Endothelial cell of umbilical vein (primary cell): Measurements from ENCODE around the gene CUL2. TPM values are rescaled to one million over a fixed set of nuclear protein-coding genes. Genes with fewer than 3 reads are reported as not detected.
A peak's percentile ranks its signal among the peaks of the same experiment; 100 is the strongest.

Experiments used
- BruUV-seq: library from RNA; stranded (reverse); fragments of 400-500 nt; replicated peaks from 2 replicates; lab custom pipeline; 2021; lab: Mats Ljungman, UMichigan
- CTCF ChIA-PET: fragments of 300-600, 350-600 bp; sonication (Branson Sonifier 250); formaldehyde crosslinking; loops from one replicate; lab custom pipeline; 2021; ENCODE audit warnings: antibody characterized with exemption, inconsistent platforms; lab: Charles Lee
- POLR2A ChIA-PET: fragments of 300-600, 350-600 bp; sonication (Branson Sonifier 250); formaldehyde crosslinking; loops from one replicate; lab custom pipeline; 2021; ENCODE audit warnings: antibody characterized with exemption, inconsistent platforms; lab: Charles Lee
- DNase-seq: peaks from one replicate; pipeline ENCODE4 v3.0.0-alpha.2; 2011; ENCODE audit warnings: low read depth, low spot score
- FAIRE-seq: peaks from 2 replicates; lab custom pipeline; 2011; peaks lifted over from hg19 to GRCh38; lab: Jason Lieb, UNC
- H2AFZ ChIP-seq: 2 replicates; pipeline ENCODE4 v1.6.0; 2012; ENCODE audit warnings: low read depth, low read length, control low read depth, inconsistent platforms
- H3K27ac ChIP-seq: 2 replicates; pipeline ENCODE4 v1.5.1; 2011; ENCODE audit warnings: low read depth, mild to moderate bottlenecking, control low read depth, low read length, moderate library complexity; ENCODE audit not compliant: insufficient read depth
- H3K27me3 ChIP-seq, 2 experiments: 2 replicates each; pipeline versions ENCODE4 v1.6.0 to v1.6.1; 2011; ENCODE audit warnings: low read length in 2 of 2, mixed read lengths in 1 of 2; ENCODE audit not compliant: control insufficient read depth in 2 of 2, insufficient read depth in 2 of 2
- H3K36me3 ChIP-seq, 2 experiments: 2 replicates in 1 of 2; 3 replicates in 1 of 2; pipeline ENCODE4 v1.5.1; 2011; ENCODE audit warnings: low read length in 2 of 2, mild to moderate bottlenecking in 1 of 2, moderate library complexity in 1 of 2; ENCODE audit not compliant: control insufficient read depth in 2 of 2, insufficient read depth in 2 of 2; ENCODE audit errors: extremely low read depth in 1 of 2
- H3K4me1 ChIP-seq: 3 replicates; pipeline ENCODE4 v1.5.1; 2011; ENCODE audit warnings: mild to moderate bottlenecking, low read length; ENCODE audit not compliant: control insufficient read depth, insufficient read depth; ENCODE audit errors: extremely low read depth
- H3K4me2 ChIP-seq: 2 replicates; pipeline ENCODE4 v1.6.1; 2011; ENCODE audit warnings: low read length, control low read depth, mixed read lengths; ENCODE audit not compliant: insufficient read depth
- H3K4me3 ChIP-seq, 3 experiments: fragments of 200-600 bp in 1 of 3; sonication (generic), shearing (Covaris generic) in 1 of 3; replicated peaks in 1 of 3; 2 replicates each; pipeline ENCODE4 v1.5.1; 2011 to 2016; ENCODE audit warnings: control low read depth in 3 of 3, low read length in 3 of 3, mild to moderate bottlenecking in 2 of 3, inconsistent platforms in 1 of 3, low read depth in 1 of 3, moderate library complexity in 1 of 3; ENCODE audit not compliant: insufficient read depth in 1 of 3
- H3K79me2 ChIP-seq: 2 replicates; pipeline ENCODE4 v1.6.0; 2012; ENCODE audit warnings: low read length, inconsistent platforms; ENCODE audit not compliant: control insufficient read depth, insufficient read depth
- H3K9ac ChIP-seq: replicated peaks from 2 replicates; pipeline ENCODE3; 2011; ENCODE audit warnings: low read length, control low read depth; ENCODE audit not compliant: insufficient read depth; ENCODE audit errors: extremely low read depth
- H3K9me1 ChIP-seq: replicated peaks from 3 replicates; pipeline ENCODE4 v1.6.0; 2011; ENCODE audit warnings: mild to moderate bottlenecking, low read length; ENCODE audit not compliant: control insufficient read depth, insufficient read depth; ENCODE audit errors: extremely low read depth
- H3K9me3 ChIP-seq: replicated peaks from 2 replicates; pipeline ENCODE4 v1.5.1; 2012; ENCODE audit warnings: low read length, inconsistent platforms; ENCODE audit not compliant: control insufficient read depth, insufficient read depth
- H4K20me1 ChIP-seq: replicated peaks from 2 replicates; pipeline ENCODE3; 2011; ENCODE audit warnings: mild to moderate bottlenecking, low read length; ENCODE audit not compliant: control insufficient read depth, insufficient read depth; ENCODE audit errors: extremely low read depth
- CTCF ChIP-seq, 2 donors: IDR thresholded peaks; 1 replicate in 1 of 2; 2 replicates in 1 of 2; pipeline ENCODE4 v1.5.1; 2011; ENCODE audit warnings: low read length in 2 of 2, mild to moderate bottlenecking in 2 of 2, moderate library complexity in 2 of 2, control low read depth in 1 of 2, inconsistent platforms in 1 of 2, low read depth in 1 of 2; ENCODE audit not compliant: insufficient read depth in 1 of 2; ENCODE audit errors: extremely low read depth in 1 of 2
- EZH2 ChIP-seq: IDR thresholded peaks from 2 replicates; pipeline ENCODE4 v1.6.1; 2012; ENCODE audit warnings: borderline replicate concordance, low read depth, mild to moderate bottlenecking, moderate library complexity, low read length, inconsistent platforms; ENCODE audit not compliant: severe bottlenecking
- FOS ChIP-seq: IDR thresholded peaks from 2 replicates; pipeline ENCODE4 v1.6.1; 2011; ENCODE audit warnings: mild to moderate bottlenecking, low read length, moderate library complexity, borderline replicate concordance; ENCODE audit not compliant: insufficient read depth
- GATA2 ChIP-seq: IDR thresholded peaks from 2 replicates; pipeline ENCODE4 v1.7.0; 2011; ENCODE audit warnings: low read depth, mild to moderate bottlenecking, moderate library complexity, mixed read lengths, low read length; ENCODE audit not compliant: insufficient read length, insufficient read depth
- JUN ChIP-seq: IDR thresholded peaks from 2 replicates; pipeline ENCODE4 v1.6.1; 2011; ENCODE audit warnings: borderline replicate concordance, low read depth; ENCODE audit not compliant: insufficient read length, insufficient read depth
- MYC ChIP-seq: IDR thresholded peaks from one replicate; pipeline ENCODE4 v1.6.1; 2011; ENCODE audit warnings: mild to moderate bottlenecking, low read depth, low read length
- POLR2A ChIP-seq: IDR thresholded peaks from 2 replicates; pipeline ENCODE4 v1.6.1; 2012; ENCODE audit warnings: low read depth, mild to moderate bottlenecking, control low read depth, low read length
- POLR2AphosphoS5 ChIP-seq: IDR thresholded peaks from 2 replicates; pipeline ENCODE4 v1.6.1; 2012; ENCODE audit warnings: low read depth, mild to moderate bottlenecking, control low read depth, low read length, moderate library complexity; ENCODE audit not compliant: insufficient read depth
- dilution Hi-C: fragments of 300-500 bp; cut with MboI; formaldehyde crosslinking; loops from one replicate; pipeline ENCODE4 v1.15.0; 2019; ENCODE audit warnings: low sequenced_read_pairs; ENCODE audit not compliant: extremely low pct_ligation_motif_present
- intact Hi-C: fragments of 100-400 bp; cut with micrococcal nuclease; formaldehyde crosslinking; loops from one replicate; pipeline ENCODE4 v1.10.0; 2022
- polyA plus RNA-seq, 4 experiments: library from polyadenylated mRNA; depleted of rRNA in 3 of 4; stranded (reverse) in 3 of 4; unstranded in 1 of 4; fragments of >200 nt; gene quantifications; 2 replicates each; pipeline versions ENCODE4 v1.2.1 to v1.2.3, GENCODE V29; 2011 to 2012; ENCODE audit warnings: missing spikeins in 1 of 4
- total RNA-seq: library from RNA; stranded (reverse); gene quantifications from 2 replicates; pipeline ENCODE4 v1.2.3, GENCODE V29; 2021
- TF ChIP-seq, protein P1 (sequence below): IDR thresholded peaks from 2 replicates; pipeline ENCODE4 v1.6.1; 2011; ENCODE audit not compliant: insufficient read depth, insufficient read length

CUL2 gene
- total and polyA plus RNA-seq, 2 donors (not counting 3 experiments of a cell fraction or from before 2014, with no cell fraction given), result 11.6 to 45.3 TPM

DNA sequence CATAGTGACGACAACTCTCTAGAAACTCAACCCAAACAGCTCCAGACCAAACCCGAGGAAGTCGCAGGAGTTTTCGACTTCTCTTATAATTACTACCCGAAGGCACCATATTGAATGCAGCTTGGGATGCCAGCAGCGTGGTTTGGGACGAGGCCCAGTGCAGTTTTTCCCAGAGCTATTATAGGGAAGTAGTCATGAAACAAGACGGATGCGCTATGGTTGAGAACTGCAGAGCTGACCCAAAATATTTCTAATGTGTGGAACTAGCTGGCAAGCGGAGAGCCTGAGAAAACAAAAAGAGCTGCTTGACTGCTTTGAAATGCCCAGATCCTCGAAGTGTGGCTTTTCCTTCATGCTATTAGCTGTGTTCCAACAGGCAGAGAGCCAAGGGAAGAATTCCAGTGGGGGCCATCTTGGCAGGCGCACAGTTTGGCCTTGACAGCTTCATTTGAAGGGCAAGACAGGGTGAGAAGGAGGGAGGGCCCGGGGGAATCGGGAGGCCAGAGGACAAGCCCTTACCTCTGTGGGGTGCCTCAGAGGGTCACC is 122.7 kb downstream of the CUL2 start:
- DNase-seq (peak; percentile 26), FAIRE-seq (no peak)
- ChIA-PET POLR2A (no interaction called here), CTCF (no interaction called here)
- H3K9ac ChIP-seq, result no peak overlapping the region
- no peaks in the 10 kb centered on the region for H3K4me1 ChIP-seq
- no peaks in the 10 kb centered on the region for H3K9me3 ChIP-seq
- dilution Hi-C loops (no loop called here), intact Hi-C loops (no loop called here)
- no peak overlapping the region for H3K27ac ChIP-seq
- TF ChIP-seq POLR2A (no peak), POLR2AphosphoS5 (no peak), GATA2 (no peak), CTCF (IDR thresholded peaks at IDR 0.05; ENCODE audit: extremely low read depth in 1 of 2, insufficient read depth in 1 of 2, low read depth in 1 of 2, low read length in 2 of 2) (no peak), EZH2 (no peak), JUN (no peak), FOS (no peak), MYC (no peak)
- TF ChIP-seq, protein P1, sequence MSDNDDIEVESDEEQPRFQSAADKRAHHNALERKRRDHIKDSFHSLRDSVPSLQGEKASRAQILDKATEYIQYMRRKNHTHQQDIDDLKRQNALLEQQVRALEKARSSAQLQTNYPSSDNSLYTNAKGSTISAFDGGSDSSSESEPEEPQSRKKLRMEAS, result no peak
- H3K36me3 ChIP-seq, result no peaks in the 10 kb centered on the region
- no peaks in the 10 kb centered on the region for H4K20me1 ChIP-seq
- H2AFZ ChIP-seq, result no peak overlapping the region
- no peaks in the 10 kb centered on the region for H3K79me2 ChIP-seq
- H3K9me1 ChIP-seq, result no peaks in the 10 kb centered on the region
- H3K27me3 ChIP-seq, result no peaks in the 10 kb centered on the region
- no peak overlapping the region for H3K4me3 ChIP-seq
- no TSS peak for BruUV-seq
- H3K4me2 ChIP-seq, result no peak overlapping the region
